GM21423 (cell line): ENCODE measurements around the gene EFCAB14.
"Not testable (repeated sequence)": the region's sequence is repeated elsewhere in the genome, so short reads cannot be mapped to it uniquely, and the experiment has no call there.

Experiments
- ATAC-seq: cut with Tn5 transposase; IDR thresholded peaks from one replicate; pipeline ENCODE4 v1.9.1; 2021; ENCODE audit warnings: mild to moderate bottlenecking, moderate library complexity; ENCODE audit not compliant: unreplicated experiment

Gene EFCAB14

DNA sequence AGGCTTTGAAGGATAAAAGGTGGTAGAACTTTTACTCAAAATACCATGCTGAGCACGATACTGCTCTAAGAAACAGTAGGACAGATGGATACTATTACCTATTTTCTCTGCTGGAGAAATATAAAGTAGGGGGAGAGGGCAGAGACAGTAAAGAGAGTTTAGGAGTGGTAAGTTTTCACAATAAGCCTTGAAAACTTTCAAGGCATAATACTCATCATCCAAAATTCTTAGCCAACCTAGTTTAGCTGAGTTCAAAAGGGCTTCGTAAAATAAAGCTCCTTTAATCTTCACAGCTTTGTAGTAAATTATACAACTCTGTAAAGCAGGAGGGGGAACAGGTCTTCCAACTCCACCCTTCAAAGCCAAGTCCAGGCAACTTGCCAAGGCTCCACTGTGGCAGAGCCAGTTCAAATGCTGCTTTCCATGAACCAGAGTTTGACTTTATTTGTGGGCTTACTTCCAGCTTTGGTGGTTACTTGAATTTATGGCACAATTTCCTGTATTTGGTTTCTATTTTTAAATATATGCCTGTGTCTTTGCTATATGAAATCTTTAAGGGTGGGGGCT, 31.7 kb downstream of the EFCAB14 start:
- ATAC-seq, result no peak

DNA sequence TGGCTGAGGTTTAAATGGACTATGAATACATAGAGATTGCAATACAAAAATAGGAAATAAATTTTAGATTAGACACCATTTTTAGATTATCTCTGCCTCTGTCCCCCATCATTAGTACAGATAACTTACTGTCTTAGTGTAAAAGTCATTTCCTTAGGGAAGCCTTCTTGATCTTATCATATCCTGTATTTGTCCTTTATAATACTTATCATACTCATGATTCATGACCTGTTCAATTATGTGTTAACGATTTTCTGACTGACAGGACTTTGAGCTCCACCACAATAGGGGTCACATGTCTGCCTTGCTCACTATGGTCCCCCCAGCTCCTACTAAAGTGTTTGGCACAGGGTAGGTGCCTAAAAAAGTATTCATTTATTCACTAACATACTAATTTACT, 32.7 kb downstream of the EFCAB14 start:
- ATAC-seq, result no peak

DNA sequence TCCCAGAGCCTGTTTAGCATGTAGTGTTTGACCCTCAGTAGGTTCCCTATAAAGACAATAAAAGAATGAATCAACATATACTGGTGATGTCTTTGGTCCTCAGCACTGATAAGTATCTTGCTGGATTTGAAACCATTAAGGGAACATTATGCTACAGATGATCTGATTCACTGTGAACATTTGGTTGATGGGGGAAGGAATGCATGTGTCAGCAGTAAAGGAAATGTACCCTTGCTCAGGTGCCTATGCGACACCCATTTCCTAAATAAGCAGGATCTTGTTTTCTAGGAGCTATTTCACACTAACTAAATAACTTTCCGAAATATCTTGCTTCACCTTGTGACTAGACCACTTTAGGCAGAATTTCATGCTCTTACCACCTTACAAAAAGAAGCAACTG, 34.2 kb downstream of the EFCAB14 start:
- ATAC-seq, result no peak

DNA sequence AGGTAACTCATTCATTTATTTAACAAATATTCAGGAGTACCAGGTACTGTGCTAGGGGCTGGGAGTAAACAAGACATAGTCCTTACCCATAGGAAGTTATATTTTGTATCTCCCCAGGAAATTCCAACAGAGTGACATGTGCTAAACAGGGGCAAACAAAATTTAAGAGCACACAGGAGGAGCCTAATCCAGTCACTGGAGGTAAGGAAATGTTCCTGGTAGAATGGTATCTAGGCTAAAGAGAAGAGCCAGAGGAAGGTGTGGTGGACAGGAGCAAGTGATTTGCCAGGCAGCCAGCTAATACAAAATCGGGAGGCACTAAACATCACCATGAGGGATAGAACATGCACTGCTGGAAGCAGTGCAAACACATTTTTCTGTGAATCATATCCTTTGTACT, 36.9 kb downstream of the EFCAB14 start:
- ATAC-seq, result no peak

DNA sequence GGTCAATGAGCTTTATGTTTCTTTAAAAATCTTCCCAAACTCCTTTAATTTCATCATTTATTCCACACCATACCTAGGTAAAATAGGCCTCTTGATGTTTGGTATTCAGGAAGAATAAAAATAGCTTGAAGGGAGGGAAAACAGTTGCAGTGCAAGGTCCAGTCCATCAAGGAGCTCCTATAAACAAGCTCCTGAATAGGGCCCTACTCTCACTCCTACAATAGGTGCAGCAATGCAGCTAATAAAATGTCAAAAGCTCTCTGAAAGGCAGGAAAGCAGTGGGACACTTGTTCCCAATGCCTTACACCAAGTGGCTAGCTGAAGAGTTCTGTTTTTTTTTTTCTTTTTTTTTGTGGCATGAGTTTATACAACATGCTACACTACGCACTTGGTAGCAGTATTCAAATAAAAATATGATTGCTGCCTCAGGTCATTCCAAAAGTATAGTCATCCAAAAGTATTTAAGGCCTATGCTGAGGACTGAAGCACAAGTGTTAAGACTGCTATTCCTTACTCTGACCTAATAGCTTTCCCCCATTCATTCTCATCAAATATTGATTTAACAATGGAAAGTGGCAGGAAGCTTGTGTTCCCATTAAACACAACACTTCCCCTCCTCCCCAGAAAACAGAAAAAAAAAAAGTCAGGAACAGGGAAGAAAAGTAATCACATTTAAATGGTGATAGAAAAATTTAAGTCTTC, 37.4 kb downstream of the EFCAB14 start:
- ATAC-seq, result no peak

DNA sequence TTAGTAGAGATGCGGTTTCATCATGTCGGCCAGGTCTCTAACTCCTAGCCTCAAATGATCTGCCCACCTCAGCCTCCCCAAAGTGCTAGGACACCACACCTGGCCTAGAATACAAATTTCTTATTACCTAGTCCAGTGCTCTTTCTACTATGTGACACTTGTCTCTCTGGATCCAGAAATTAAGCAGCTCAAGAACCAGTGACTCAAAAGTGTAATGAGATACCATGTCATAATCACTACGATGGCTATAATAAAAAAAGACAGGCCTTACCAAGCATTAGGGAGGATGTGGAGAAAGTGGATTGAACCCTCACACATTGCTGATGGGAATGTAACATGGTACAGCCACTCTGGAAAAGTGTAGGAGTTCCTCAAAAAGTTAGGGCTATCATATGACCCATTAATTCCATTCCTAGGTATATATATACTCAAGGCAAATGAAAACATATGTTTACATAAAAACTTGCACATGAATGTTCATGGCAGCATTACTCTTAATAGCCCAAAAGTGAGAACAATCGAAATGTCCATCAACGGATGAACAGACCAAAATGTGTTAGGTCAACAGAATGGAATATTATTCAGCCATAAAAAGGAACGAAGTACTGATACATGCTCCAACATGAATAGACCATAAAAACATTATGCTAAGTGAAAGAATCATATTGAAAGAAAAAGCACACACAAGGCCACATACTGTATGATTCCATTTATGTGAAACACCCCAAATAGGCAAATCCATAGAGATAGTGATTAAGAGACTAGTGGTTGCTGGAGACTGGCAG, 38.9 kb downstream of the EFCAB14 start:
- ATAC-seq, result no peak

DNA sequence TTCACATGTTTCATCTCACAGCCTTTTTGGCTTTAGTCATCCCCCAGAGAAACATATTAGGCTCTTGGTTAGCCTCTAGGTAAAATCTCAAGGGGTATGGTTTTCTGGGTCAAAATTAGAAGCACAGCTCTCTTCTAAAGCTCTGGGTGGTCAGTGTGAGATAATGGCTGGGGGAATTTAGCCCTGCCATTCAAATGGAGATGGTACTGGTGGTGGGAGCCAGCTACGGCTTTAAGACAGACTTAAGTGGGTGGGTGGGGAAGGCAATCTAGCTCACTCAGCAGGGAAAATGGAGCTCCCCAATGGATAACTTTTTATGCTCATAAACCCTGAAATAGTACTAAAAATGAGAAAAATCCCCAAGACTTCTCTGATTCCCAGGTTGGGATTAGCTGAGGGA, 41.6 kb downstream of the EFCAB14 start:
- ATAC-seq, result no peak

DNA sequence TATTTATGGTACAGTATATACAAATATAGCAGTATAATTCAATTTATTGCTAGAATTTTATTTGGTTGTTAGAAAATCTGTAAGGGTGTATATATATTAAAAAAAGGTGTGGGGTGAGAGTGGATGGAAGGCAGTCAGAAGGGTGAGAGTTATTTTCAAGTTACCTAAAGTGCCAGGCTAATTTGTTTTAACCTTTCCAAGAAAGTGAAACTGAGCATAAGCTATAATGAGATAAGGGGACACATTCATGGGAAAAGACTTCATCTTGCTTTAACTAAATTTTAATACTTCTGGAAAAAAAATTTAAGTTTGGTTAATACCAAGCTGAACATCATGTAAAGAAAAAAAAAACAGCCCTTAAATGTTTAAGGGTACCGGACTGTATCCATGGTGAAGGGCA, 42.4 kb downstream of the EFCAB14 start:
- ATAC-seq, result no peak

DNA sequence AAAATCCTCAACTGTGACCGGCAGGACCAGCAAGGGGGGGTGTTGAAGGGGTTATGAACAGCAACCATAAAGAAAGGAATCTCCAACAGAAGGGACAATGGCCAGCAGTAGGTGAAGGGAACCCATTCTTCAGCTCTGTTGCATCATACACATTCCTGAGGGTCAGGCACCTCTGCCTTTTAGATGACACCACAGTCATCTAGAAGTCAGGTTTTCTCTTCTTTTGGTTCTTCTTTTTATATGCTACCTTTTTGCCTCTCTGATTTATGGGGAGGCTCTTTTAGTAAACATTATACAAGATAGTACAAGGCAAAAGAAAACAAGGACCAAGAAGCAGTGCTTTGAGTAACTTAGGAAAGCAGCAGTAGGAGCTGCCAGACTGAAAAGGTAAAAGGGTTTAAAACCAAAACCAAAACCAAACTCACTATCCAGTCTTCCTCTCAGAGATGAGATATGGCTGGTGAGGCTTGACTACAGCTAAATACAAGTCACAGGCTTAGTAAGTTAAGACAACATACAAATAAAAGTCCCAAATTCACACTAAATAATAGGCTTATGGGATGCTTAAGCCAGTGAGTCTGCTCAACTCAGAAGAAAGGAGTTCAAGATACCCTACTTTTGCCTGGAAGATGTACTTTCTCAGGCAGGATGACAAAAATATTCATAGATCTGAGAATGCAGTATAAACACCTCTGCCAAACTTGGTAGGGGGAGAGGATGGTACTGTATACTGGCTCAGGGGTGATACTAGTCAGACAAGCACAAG, 43.2 kb downstream of the EFCAB14 start:
- peak; percentile 77 for ATAC-seq

DNA sequence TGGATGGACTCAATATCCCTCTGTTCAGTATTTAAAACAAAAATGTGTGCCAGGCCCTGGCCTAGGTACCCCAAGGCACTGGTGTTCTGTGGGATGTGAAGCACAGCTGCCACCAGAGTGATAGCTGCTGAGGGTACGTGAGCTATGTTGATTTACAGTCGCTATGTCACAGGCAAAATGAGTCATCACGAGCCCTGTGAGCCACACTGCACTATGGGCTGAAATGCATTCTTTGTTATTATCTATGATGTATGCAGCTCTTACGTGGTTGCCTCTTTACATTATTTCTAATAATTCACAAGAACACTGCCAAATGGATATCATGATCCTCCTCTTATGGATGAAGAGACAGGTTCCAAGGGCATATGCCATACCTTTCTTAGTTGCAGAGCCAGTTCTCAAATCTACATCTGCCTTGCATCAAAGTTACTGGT, 45.1 kb downstream of the EFCAB14 start:
- no peak for ATAC-seq

DNA sequence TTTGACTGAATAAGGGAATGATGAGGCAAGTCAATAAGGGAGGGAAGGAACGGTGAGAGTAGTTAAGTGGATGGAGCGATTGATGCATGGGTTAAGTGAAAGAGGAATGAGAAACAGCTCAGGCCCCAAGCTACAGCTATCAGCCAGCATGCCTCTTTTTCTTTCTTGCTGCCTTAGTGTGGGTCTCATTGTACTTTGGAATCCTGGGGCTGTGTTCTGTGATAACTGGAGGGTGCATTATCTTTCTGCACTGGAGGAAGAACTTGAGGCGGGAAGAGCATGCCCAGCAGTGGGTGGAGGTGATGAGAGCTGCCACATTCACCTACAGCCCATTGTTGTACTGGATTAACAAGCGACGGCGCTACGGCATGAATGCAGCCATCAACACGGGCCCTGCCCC, 46.2 kb downstream of the EFCAB14 start:
- no peak for ATAC-seq

DNA sequence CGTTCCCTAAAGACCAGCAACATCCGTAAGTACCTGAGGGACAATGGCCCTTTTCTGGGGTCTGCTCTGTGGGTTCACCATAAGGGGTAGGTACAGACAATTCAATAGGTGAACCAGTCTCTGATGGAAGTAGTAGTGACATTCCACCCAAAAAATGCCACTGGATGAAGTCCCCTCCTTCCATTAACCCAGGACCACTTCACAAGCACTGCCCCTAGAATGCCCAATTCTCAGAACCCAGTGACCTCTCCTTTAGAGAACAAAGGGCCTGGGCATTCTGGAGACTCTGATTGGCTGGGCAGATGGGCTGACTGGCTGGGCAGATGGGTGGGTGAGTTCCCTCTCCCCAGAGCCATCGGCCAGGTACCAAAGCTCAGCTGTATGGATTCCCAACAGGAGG, 47.4 kb downstream of the EFCAB14 start, which contains the start of gene TEX38:
TEX38 (plus strand) TSS at position 301 of the 400 bp plus-strand sequence; CDS start at position 382, 81 bp downstream.
- ATAC-seq, result no peak

DNA sequence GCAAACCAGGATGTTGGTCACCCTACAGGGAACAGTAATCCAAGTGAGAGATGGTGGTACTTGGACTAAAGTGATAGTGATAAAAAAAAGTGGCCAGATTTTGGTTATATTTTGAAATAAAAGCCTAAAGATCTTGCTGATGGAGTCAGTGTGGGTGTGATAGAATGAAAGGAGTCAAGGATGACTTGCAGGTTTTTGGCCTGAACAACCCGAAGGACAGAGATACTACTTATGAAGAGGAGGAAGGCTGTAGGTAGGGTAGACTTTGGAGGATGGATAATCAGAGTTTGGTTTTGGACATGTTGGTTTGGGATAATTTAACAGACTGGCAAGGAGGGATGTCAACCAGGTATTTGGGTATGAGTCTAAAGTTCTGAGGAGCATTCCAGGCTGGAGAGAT, 48.8 kb downstream of the EFCAB14 start:
- no peak for ATAC-seq

DNA sequence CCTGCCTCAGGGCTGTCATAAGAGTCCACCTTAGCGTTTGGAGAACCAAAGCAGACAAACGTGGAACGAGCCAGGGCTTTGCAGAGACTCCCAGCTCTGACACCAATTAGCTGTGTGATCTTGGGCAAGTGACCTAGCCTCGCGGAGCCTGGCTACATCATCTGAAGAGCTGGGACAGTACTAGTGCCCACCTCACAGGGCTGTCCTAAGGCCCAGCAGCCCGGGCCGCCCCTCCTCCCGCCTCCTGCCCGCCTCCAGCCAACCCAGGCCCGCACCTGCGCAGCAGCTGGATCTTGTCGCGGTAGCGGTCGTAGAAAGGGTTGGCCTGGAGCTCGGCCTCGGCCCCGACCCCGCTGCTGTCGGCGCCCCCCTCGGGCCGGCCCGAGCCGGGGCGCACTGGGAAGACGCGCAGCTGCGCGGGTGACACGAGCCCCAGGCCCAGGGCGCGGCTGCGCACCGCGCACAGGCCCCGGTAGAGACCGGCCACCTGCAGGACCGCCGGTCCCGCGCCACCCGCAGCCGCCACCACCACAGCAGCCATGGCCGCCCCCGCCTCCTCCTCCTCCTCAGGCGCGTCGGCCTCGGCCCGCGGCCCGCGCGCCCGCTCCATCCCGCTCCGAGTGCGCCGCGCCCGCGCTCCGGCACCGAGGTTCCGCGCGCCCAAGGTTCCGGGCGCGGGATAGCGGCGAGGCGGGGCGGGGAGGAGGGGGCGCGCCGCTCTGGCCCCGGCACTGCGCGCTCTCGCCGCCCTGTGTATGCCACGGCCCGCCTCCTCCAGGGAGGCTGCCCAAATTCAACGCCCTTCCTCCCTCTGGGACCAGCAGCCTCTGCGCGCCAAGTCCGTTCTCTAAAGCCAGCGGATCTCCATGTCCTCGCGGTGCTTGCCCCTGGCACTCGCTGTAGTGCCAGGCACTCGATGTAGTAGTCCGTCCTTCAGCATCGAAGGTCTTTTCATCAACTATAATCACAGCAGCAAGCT, 50.8 kb downstream of the EFCAB14 start, which contains the start of gene ATPAF1:
ATPAF1 (minus strand) TSS at position 583 of the 979 bp plus-strand sequence; CDS start at position 541, 42 bp downstream.
- ATAC-seq, result peak; percentile 76

DNA sequence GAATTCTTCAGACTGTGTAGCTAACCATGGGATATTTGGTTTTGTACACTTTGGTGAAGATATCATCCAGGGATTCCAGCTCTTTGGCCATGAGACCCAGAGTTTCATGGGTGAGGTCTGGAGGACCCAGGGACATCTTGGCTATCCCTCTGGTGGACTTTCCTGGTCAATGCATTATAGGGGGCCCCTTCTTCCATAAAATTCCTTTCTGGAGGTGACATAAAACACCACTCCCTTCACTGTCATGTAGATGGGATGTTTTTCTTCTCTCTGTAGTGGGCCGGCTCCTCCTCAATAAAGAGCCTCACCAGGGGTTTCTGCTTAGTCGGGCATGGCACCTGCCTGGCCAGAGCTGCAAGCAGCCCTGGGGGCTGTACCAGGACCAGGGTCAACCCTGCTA, 52.9 kb downstream of the EFCAB14 start:
- ATAC-seq, result no peak

DNA sequence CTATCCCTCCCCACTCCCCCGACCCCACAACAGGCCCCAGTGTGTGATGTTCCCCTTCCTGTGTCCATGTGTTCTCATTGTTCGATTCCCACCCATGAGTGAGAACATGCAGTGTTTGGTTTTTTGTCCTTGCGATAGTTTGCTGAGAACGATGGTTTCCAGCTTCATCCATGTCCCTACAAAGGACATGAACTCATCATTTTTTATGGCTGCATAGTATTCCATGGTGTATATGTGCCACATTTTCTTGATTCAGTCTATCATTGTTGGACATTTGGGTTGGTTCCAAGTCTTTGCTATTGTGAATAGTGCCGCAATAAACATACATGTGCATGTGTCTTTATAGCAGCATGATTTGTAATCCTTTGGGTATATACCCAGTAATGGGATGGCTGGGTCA, 56.0 kb downstream of the EFCAB14 start:
- ATAC-seq, result not testable (repeated sequence)

DNA sequence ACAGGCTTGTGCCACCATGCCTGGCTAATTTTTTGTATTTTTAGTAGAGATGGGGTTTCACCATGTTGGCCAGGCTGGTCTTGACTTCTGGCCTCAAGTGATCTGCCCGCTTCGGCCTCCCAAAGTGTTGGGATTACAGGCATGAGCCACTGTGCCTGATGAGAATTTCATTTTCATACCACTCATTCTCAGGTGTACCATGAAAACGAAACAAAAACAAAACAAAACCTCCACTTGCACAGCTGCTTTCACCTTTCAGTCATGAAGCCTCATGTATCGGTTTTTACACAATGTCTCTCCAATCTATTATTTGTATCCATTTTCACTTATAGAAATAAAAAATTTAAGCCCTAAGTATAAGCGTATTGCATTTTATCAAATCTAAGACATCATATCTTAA, 58.8 kb downstream of the EFCAB14 start:
- ATAC-seq, result peak; percentile 90

DNA sequence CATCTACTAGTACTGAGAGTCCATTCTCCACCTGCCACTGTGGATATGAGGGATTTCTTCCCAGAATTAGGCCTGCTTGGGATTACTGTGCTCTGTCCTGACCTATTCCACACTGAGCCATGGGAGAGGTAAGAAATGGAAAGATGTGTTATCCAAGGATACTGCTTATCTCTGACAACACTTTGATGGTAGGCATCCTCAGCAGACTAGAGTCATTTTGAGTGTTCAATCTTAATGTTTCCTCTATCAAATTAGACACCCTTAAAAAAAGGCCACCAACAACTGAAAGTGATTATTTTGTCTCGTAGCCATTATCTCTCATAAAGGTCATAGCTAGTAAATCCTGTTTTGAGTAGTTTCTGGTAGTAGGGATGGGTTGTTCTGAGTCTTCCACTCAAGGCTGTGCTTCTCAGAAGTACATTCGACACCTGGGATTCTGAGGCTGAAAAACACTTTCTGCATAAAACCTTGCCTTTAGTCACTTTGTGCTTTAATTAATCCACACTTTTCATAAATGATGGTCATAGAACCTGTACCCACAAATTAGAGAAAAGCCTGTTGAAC, 59.5 kb downstream of the EFCAB14 start:
- no peak for ATAC-seq

DNA sequence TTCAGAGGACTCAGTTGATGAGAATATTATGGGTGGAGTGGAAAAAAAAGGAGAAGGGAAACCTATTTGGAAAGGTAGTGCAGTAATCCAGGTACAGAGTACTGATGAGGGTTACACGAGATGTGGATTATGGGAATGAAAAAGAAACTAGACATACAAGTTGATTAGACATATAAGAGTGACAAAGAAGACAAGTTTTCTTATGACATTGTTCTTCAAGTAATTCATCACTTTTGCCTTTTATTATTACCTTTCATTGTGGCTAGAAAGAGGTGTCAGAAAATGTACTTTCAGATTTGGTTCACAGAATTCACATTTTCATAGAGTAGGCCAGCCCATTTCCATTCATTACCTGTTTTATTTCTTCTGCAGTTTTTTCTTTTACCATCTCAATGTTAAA, 61.1 kb downstream of the EFCAB14 start:
- no peak for ATAC-seq

DNA sequence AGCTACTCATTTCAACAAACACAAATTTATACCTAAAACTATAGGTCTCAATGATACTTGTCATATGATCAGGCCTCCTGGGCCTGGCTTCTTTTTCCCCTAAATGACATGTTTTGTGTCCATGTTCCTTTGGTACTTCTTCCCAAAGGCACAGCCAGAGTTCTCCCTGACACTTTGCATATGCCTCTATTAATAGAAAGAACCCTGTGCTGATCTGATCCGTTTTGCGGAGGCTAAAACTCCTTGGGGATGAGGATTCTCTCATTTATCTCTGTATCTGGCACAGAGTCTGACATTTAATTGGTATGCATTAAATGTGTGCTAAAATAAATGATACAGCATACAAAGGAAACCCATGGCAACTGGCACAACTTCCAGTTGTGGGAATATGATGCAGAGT, 62.3 kb downstream of the EFCAB14 start:
- ATAC-seq, result no peak
